ENCODE results near the gene ZNFX1. TPM values are rescaled to one million over a fixed set of nuclear protein-coding genes. Genes with fewer than 3 reads are reported as not detected.
A peak's percentile ranks its signal among the peaks of the same experiment; 100 is the strongest.
"Not testable (repeated sequence)": the region's sequence is repeated elsewhere in the genome, so short reads cannot be mapped to it uniquely, and the experiment has no call there.

ZNFX1 gene
- total RNA-seq, result 19.3 TPM

- peak; percentile 100 for DNase-seq
These were observed at the start of gene ZNFX1 for GRCh38 chr20:49278036-49278817. TSS of gene ZNFX1 (minus strand) at chr20:49278057. CDS start at chr20:49275839, 2,218 bp downstream.

DNA sequence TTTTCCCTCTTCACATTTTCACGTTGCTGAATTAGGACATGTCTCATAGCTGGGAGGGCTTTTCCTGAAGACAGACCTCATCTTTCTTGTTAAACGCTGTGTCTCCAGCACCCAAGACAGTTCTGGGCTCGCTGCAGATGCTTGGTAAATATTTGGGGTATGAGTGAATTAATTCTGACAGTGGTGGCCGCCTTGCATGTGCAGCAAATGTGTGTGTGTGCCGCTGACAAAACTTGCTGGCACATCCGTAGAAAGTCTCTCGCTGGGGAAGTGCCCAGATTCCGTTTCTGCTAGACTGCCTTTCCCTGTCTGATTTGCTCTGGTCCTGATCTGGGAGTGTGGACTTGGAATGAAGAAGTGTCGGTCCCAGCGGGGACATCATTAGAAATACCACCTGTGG, 48.2 kb upstream of the ZNFX1 start:
- DNase-seq, result peak; percentile 34

DNA sequence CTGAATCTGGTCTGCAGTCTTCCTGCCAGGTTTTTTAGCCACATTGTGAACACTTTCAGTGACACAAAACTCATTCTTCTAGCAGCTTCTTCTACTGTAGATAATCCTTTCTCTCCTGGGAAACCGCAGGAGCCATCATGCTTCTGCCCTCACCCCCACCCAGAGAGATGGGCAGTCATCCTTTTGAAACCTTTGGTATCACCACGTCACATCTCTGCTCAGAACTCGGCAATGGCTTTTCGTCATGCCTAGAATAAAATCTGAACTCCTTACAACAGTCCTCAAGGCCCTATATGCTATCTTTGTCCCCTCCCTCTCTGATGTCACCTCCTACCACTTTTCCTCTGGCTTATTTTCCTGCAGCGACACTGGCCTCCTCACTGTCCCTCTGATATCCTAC, 46.4 kb upstream of the ZNFX1 start:
- DNase-seq, result no peak

DNA sequence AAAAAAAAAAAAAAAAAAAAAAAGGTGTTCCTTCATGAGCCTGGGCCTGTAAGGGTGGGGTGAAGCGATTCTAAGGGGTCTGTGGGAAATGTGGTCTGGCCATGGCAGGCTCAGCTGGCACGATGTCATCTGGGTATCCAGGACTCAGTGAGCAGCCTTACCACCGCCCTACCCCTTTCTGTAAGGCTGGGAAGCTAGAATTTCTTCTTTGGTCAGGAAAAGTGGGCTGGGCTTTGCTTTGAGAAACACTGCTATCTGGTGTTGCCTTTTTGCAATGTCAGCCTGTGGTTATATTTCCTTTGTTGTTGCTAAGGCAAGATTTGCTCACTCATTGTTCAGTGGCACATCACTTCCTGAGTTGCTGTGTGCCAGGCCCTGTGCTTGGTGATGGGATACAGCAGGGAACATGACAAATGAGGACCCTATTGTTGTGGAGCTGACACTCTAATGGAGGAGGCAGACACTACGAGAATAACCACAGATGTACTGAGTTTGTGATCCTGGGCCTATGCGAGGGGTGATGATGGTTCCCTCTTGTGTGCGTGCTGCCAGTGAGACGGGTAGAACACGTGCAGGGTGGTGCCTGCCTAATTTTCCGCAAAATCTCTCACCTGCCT, 45.9 kb upstream of the ZNFX1 start:
- peak; percentile 70 for DNase-seq

DNA sequence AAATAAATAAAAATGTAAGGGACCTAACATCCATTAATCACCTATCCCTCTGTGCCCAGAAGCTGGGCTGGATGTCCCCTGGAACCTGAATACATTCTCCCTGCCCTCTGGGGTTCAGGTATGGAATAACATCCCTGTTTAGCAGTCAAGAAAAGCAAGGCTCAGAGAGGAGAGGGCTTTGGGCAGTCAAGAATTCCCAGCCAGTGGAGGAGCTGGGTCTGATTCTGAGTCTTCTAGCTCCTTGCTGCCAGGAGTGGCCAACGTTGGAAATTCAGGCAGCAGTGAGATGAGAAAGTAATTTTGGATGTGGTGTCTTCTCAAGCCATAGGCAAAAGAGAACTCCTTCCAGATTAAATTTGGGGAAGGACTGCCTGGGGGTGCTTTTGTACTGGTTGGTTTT, 42.6 kb upstream of the ZNFX1 start:
- peak; percentile 44 for DNase-seq

DNA sequence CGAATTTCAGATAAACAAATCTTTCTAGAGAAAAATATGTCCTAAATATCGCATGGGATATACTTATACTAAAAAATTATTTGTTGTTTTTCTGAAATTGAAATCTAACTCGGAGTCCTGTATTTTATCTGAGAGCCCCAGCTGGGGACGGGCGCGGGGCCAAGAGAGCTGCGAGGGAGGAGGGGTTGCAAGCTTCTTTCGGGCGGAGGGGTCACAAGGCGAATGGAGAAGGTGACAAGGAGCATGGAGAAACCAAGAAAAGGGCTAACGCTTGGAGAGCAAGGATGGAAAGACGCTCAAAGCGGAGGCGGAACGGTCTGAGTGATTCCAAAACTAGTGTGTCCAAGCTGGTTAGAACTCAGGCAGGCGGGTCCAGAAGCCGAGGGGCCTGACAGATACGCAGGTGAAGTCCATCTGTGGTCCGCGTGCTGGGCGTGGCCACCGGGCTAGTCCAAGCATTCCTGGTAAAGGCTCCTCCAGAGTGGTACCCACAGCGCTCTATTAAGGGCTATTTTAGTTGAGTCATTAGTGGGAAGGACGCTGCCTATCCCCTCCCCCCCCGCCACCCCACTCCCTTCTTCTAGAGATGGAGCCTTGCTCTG, 41.5 kb upstream of the ZNFX1 start:
- DNase-seq, result peak; percentile 19

DNA sequence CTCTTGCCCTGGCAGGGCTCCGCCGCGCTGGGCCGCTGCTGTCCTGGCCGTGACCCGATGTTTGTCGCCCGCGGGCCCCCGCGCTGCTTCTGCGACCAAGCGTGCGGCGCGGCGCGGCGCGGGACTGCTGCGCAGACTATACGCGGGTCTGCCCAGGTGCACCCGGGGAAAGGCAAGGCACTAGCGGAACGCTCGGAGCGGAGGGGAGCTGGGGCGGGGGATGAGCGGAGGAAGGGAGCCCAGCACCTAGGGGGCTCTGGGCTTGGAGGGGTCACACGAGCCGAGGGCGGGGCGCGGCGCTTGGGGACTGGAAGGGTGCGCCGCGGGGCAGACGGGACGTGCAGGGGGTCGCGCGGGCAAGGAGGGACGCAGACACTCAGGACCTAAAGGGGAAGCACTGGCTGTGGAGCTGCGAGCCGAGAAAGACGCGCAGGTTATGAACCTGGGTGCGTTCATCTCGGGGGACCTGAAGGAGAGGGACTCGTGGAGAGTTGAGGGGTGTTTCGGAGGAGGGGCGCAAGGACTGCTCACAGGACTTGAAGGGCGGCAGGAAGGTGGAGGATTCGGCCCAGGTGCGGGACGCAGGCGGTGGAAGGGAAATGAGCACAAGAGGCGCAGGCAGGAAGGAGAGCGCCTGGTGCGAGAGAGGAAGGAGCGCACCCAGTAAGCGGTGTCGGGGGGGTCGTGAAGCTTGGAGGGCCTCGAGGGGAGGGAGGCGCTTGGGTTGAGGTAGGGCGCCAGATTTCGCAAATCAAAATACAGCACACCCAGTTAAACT, 40.8 kb upstream of the ZNFX1 start:
- no peak for DNase-seq

GRCh38 chr20:49318091-49318429, 40.2 kb upstream of the ZNFX1 start:
- DNase-seq, result no peak

- DNase-seq, result no peak
These were observed 38.8 kb upstream of the ZNFX1 start for GRCh38 chr20:49316704-49317103.

- DNase-seq, result no peak
These were observed 37.7 kb upstream of the ZNFX1 start for GRCh38 chr20:49315580-49315979.

- not testable (repeated sequence) for DNase-seq
These were observed 36.2 kb upstream of the ZNFX1 start for GRCh38 chr20:49314052-49314451.

DNA sequence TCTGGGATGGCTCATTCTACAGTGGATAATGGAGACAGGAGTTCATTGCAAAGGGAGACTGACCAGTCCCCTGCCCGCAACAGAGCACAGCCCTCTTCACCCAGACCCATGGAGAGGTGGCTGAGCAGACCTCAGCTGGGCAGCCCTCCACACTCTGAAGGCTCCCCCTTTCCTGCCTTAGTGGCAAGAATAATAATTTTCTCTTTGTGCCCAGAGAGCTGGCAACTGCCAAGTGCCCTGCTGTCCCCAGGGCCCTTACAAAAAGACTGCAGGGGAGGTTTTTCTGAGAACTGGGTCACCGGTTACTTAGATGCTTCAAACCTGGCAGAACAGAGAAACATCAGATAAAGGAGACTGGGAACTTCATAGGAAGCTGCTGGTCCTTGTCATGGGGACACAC, 35.4 kb upstream of the ZNFX1 start:
- DNase-seq, result no peak

GRCh38 chr20:49312661-49313060, 34.8 kb upstream of the ZNFX1 start:
- DNase-seq, result no peak

DNA sequence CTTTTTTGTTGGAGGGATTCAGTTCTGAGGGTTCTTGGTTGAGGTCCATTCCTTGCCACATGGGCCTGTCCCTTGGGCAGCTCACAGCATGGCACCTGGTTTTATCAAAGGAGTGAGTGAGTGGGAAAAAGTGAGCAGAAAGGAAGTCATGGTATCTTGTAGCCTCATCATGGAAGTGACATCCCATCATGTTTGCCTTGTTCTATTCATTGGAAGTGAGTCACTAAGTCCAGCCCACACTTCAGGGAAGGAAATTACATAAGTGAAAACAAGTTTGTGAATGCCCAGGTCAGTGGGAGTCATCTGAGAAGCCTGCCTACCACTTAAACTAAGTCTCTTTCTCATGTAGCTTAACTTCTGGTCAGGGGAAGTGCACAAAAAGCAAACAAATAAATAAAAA, 32.8 kb upstream of the ZNFX1 start:
- DNase-seq, result no peak

- DNase-seq, result no peak
These were observed 31.0 kb upstream of the ZNFX1 start for GRCh38 chr20:49308875-49309274.

- no peak for DNase-seq
These were observed 29.2 kb upstream of the ZNFX1 start for GRCh38 chr20:49306903-49307620.

DNA sequence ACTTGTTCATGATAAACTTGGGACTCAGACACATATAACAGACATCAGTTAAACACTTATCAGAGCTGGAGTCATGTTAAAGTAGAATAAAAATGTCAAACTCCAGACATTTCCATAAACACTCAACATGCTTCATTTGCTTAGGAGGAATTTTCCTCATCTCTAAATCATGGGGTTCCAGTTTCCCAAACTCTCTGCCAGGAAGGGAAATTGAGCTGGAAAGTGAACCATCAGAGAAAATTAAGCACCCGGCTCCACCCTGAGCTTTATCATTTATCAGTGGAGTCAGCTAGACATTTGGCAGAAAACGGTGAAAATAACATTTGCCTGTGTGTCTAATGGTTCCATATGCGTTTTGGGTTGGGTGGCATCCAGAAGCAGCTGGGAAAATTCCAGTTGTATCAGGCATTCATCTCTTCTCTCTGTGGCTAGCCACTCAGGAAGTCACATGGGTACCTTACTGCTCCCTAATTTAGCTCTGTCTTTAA, 25.3 kb upstream of the ZNFX1 start:
- DNase-seq, result peak; percentile 90

GRCh38 chr20:49297605-49298530, 20.0 kb upstream of the ZNFX1 start:
- DNase-seq, result no peak

DNA sequence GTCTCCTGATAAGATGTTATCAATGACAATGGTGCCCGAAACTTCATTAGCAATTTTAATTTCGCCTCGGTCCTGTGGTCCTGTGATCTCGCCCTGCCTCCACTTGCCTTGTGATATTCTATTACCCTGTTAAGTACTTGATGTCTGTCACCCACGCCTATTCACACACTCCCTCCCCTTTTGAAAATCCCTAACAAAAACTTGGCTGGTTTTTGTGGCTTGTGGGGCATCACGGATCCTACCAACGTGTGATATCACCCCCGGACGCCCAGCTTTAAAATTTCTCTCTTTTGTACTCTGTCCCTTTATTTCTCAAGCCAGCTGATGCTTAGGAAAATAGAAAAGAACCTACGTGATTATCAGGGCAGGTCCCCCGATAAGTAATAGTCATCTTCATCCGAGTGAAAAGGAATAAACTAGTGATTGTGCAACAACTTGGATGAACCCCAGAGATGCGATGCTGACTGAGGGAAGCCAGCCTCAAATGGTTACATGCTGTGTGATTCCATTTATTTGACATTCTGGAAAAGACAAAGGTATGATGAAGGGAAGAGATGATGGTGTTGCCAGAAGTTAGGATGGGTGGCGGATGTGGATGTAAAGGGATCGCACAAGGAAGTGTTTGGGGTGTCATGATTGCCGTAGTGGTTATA, 16.3 kb upstream of the ZNFX1 start:
- DNase-seq, result not testable (repeated sequence)

GRCh38 chr20:49293122-49293521, 15.3 kb upstream of the ZNFX1 start:
- DNase-seq, result no peak
